SH-SY5Y (cell line): ENCODE measurements around the gene NBEAL2.

ENCODE experiments used
- GATA2 ChIP-seq: IDR thresholded peaks from 2 replicates; pipeline ENCODE4 v1.6.1; 2011; ENCODE audit warnings: mild to moderate bottlenecking, low read depth, low read length
- GATA3 ChIP-seq: IDR thresholded peaks from 2 replicates; pipeline ENCODE4 v1.6.1; 2011; ENCODE audit warnings: low read depth, mild to moderate bottlenecking, low read length, moderate library complexity

DNA sequence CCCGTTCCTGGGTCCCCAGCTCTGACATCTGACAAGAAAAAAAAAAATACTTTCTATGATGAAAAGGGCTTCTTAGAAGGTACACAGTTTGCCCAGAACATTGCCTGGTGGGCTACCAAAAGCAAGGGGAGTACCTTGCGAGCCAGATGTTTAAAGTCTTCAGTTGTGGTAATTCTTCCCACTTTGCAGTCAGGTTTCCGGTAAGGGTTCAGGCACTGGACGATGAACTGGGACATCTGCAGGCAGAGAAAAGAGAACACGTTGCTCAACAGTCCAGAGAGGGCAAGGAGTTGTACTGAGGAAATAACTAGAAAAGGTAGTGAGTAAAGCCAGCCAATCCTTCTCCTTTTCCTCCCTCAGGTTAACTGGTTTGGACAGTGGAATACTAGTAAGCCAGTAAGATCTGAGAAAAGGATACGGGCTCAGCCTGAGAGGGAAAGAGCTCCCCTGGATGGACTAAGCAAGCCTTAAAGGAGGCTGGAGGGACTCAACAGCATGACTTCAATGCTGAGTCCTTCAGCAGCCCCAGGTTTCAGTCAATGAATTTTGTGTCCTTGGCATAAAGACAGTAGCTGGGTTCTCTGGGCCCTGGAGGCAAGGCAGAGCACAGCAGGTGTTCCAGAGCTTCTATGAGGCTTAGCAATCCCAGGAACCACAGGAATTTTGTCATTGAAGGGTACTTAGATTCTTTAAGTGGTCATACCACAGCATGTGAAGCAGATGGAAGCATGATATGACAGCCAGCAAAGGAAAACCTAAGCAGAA is 38.2 kb downstream of the NBEAL2 start:
- TF ChIP-seq GATA2 (no peak), GATA3 (no peak)
